ENCODE results near the gene KIF1A.

KIF1A gene

GRCh38 chr2:240803191-240803590 lies 16.8 kb downstream of the KIF1A start:
- no peak for DNase-seq (ENCODE audit: low read depth)

- no peak for DNase-seq (ENCODE audit: low read depth)
Observed at GRCh38 chr2:240799033-240799820, 20.8 kb downstream of the KIF1A start.

GRCh38 chr2:240798327-240798905 lies 21.6 kb downstream of the KIF1A start:
- no peak for DNase-seq (ENCODE audit: low read depth)

- no peak for DNase-seq (ENCODE audit: low read depth)
Observed at GRCh38 chr2:240797914-240798313, 22.1 kb downstream of the KIF1A start.

GRCh38 chr2:240797500-240797895 lies 22.5 kb downstream of the KIF1A start:
- no peak for DNase-seq (ENCODE audit: low read depth)

GRCh38 chr2:240796543-240797499 lies 23.2 kb downstream of the KIF1A start:
- no peak for DNase-seq (ENCODE audit: low read depth)

GRCh38 chr2:240795916-240796510 lies 24.0 kb downstream of the KIF1A start:
- no peak for DNase-seq (ENCODE audit: low read depth)

GRCh38 chr2:240795454-240795853 lies 24.6 kb downstream of the KIF1A start:
- DNase-seq (ENCODE audit: low read depth), result no peak

- DNase-seq (ENCODE audit: low read depth), result no peak
Observed at GRCh38 chr2:240794178-240794721, 25.8 kb downstream of the KIF1A start.

GRCh38 chr2:240793313-240794177 lies 26.5 kb downstream of the KIF1A start:
- no peak for DNase-seq (ENCODE audit: low read depth)

GRCh38 chr2:240792629-240793312 lies 27.2 kb downstream of the KIF1A start:
- DNase-seq (ENCODE audit: low read depth), result no peak

- no peak for DNase-seq (ENCODE audit: low read depth)
Observed at GRCh38 chr2:240791821-240792628, 28.0 kb downstream of the KIF1A start.

GRCh38 chr2:240791221-240791800 lies 28.7 kb downstream of the KIF1A start:
- DNase-seq (ENCODE audit: low read depth), result no peak

- no peak for DNase-seq (ENCODE audit: low read depth)
Observed at GRCh38 chr2:240790370-240791220, 29.4 kb downstream of the KIF1A start.

GRCh38 chr2:240789501-240790369 lies 30.3 kb downstream of the KIF1A start:
- no peak for DNase-seq (ENCODE audit: low read depth)

GRCh38 chr2:240789051-240789453 lies 31.0 kb downstream of the KIF1A start:
- no peak for DNase-seq (ENCODE audit: low read depth)

- no peak for DNase-seq (ENCODE audit: low read depth)
Observed at GRCh38 chr2:240788482-240788881, 31.5 kb downstream of the KIF1A start.

Measured in T-helper 22 cell (primary cell).